T-helper 17 cell (primary cell): ENCODE measurements around the gene ZNF41. TPM values are rescaled to one million over a fixed set of nuclear protein-coding genes. Genes with fewer than 3 reads are reported as not detected.
"Not testable (repeated sequence)": the region's sequence is repeated elsewhere in the genome, so short reads cannot be mapped to it uniquely, and the experiment has no call there.

Experiments
- ATAC-seq: fragments of 150-1000 bp; cut with Tn5 transposase; 2 replicates; pipeline ENCODE4 v1.10.0; 2021; ENCODE audit warnings: mild to moderate bottlenecking, moderate library complexity
- DNase-seq, 3 donors: peaks; one replicate each; pipeline versions ENCODE4 v3.0.0 to v3.0.0-alpha.2; 2020 to 2021
- H3K9me3 ChIP-seq: one replicate; pipeline ENCODE4 v1.7.0; 2013; ENCODE audit warnings: low read length, mild to moderate bottlenecking; ENCODE audit not compliant: control insufficient read depth, poor library complexity, severe bottlenecking
- H3K27ac Mint-ChIP-seq: one replicate; pipeline ENCODE4 v1.8.0; 2022; ENCODE audit warnings: mild to moderate bottlenecking, moderate library complexity, mixed read lengths
- H3K27me3 Mint-ChIP-seq: one replicate; pipeline ENCODE4 v1.8.0; 2022; ENCODE audit warnings: mixed read lengths
- H3K36me3 Mint-ChIP-seq: one replicate; pipeline ENCODE4 v1.8.0; 2022; ENCODE audit warnings: low read depth, mixed read lengths
- H3K4me1 Mint-ChIP-seq: one replicate; pipeline ENCODE4 v1.8.0; 2022; ENCODE audit warnings: mild to moderate bottlenecking, mixed read lengths
- H3K4me3 Mint-ChIP-seq: one replicate; pipeline ENCODE4 v1.8.0; 2022; ENCODE audit warnings: mild to moderate bottlenecking, moderate library complexity, mixed read lengths
- total RNA-seq, 4 donors: library from RNA in 2 of 4; stranded (reverse) in 2 of 4; gene quantifications; one replicate each; pipeline ENCODE4 v1.2.3 and lab custom pipeline; 2022 to 2026

The ZNF41 gene
- total RNA-seq = 1 to 10 TPM; 8.4 to 8.6 TPM
- total RNA-seq (lab: John Stamatoyannopoulos, UW) = 16.1 to 32.0 reads per million in 2 donors

DNA sequence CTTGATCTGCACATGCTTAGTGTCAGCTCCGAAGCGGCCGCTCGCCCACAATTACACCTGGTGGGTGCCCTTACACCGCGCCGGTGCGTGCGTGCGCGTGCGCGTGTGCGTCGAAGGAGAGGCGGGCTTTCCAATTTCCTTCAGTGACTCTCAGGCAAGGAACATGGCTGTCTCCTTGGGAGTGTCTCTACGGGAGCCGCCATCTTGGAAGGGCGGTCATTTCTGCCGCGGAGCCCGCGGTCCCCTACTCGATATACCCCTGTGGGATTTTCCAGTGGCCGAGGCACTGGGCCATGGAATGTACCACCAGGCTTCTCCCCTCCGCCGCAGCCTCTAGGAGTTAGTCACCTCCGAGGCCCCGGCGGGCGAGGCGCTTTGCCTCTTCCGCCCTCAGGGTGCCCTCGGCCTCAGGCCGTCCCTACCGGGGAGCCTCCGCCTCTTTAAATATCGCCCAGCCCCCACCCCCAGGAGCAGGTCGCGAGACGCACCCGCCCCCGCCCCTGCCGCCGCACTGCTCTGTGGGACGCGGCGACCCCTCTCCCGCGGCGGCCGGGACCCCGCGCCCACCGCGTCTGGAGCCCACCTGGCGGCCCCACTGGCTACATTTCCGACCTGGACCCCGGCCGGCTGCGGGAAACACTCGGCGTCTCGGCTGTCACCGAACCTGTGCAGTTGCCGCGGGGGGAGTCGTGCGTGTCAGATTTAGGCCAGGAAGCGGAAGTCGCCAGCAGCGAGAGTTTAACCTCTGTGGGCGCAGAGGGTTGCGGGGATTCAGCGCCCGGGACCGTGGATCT, at the start of gene ZNF41:
Gene ZNF41, minus strand, starts transcription at position 711 of the 794 bp plus-strand sequence. CDS start 15,741 bp downstream, outside the sequence.
- no peaks in the 10 kb centered on the region for H3K36me3 Mint-ChIP-seq
- H3K4me3 Mint-ChIP-seq = peak within 1 kb of the TSS; percentile 92
- ATAC-seq = peak; percentile 85
- peak within 1 kb of the TSS; percentile 93 for H3K27ac Mint-ChIP-seq
- DNase-seq = peak; percentile 57 to 69 (median 58)
- no peaks in the 10 kb centered on the region for H3K9me3 ChIP-seq
- no peaks in the 10 kb centered on the region for H3K27me3 Mint-ChIP-seq
- peaks cover 18% of the 10 kb centered on the region for H3K4me1 Mint-ChIP-seq

DNA sequence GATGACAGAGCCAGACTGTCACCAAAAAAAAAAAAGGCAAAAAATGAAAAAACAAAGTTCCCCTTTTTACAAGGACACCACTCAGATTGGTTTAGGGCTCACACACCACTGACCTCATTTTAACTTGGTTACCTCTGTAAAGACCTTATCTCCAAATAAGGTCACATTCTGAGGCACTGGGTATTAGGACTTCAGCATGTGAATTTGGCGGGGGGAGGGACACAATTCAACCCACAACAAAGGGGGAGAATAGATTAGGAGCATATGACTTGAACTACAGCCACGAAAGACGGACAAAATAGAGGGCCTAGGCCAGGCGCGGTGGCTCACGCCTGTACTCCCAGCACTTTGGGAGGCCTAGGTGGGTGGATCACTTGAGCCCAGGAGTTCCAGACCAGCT, 47.0 kb upstream of the ZNF41 start:
- H3K4me1 Mint-ChIP-seq = no peaks in the 10 kb centered on the region
- DNase-seq = no peak
- H3K27ac Mint-ChIP-seq = no peak overlapping the region
- no peaks in the 10 kb centered on the region for H3K27me3 Mint-ChIP-seq
- no peak for ATAC-seq
- no peaks in the 10 kb centered on the region for H3K36me3 Mint-ChIP-seq
- no peak overlapping the region for H3K4me3 Mint-ChIP-seq
- H3K9me3 ChIP-seq = no peaks in the 10 kb centered on the region

DNA sequence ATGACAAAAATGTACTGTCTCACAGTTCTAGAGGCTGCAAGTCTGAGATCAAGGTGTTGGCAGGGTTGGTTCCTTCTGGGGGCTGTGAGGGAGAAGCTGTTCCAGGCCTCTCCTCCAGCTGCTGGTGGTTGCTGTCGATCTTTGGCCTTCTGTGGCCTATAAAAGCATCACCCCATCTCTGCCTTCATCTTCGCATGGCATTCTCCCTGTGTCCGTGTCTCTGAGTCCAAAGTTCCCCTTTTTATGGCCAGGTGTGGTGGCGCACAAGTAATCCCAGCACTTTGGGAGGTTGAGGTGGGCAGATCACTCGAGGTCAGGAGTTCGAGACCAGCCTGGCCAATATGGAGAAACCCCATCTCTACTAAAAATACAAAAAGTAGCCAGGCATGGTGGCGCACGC, 46.5 kb upstream of the ZNF41 start:
- ATAC-seq (no peak), DNase-seq (no peak)
- H3K9me3 ChIP-seq = no peaks in the 10 kb centered on the region
- no peaks in the 10 kb centered on the region for H3K4me1 Mint-ChIP-seq
- no peak overlapping the region for H3K4me3 Mint-ChIP-seq
- no peaks in the 10 kb centered on the region for H3K36me3 Mint-ChIP-seq
- H3K27ac Mint-ChIP-seq = no peak overlapping the region
- H3K27me3 Mint-ChIP-seq = no peaks in the 10 kb centered on the region

DNA sequence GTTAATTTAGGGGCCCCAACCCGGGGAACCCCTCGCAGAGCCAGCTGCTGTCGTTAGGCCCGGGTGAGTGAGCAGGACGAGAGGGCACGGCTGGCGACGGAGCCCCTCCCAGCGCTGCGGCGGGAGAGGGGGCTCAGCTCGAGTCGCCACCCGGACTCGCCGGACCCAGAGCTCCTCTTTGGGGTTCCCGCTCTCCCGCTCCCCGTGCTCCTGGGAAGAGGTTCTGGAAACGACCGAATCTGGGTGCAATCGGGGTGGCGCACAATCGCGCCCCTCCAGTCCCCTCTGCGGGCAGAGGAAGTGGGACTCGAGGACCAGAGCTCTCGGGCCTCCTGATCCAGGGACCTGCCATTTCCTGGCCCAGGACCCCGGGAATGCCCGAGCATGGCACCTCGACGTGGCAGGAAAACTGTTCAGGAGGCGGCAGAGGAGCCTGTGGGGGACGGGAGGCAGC, 40.7 kb upstream of the ZNF41 start:
- H3K4me3 Mint-ChIP-seq = peak overlapping the region; percentile 76
- ATAC-seq (peak; percentile 40), DNase-seq (no peak)
- no peak overlapping the region for H3K27ac Mint-ChIP-seq
- no peaks in the 10 kb centered on the region for H3K4me1 Mint-ChIP-seq
- no peaks in the 10 kb centered on the region for H3K36me3 Mint-ChIP-seq
- H3K27me3 Mint-ChIP-seq = no peaks in the 10 kb centered on the region
- no peaks in the 10 kb centered on the region for H3K9me3 ChIP-seq

DNA sequence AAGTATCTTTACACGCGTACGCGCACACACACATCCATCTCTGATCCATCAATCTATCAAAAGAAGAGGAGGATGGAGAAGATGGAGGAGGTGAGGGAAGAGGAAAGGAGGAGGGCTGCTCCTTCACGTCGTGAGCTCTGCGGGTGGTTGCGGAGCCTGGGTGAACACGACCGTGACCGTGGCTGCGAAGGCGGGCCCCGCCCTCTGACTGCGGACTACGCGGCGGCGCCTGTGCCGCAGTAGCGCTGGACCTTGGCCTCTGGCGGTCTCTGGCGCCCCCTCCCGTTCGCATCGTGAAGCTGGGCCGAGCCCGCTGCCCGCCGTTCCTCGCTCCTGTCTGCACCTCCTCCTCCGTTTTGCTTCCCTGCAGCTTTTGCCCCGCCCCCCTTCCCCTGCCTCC, 40.3 kb upstream of the ZNF41 start:
- peak; percentile 99 for ATAC-seq
- Mint-ChIP-seq H3K27me3 (no peaks in the 10 kb centered on the region), H3K4me3 (peak overlapping the region; percentile 76), H3K27ac (no peak overlapping the region), H3K36me3 (no peaks in the 10 kb centered on the region), H3K4me1 (no peaks in the 10 kb centered on the region)
- DNase-seq = peak; percentile 70 to 74 (median 71)
- H3K9me3 ChIP-seq = no peaks in the 10 kb centered on the region

DNA sequence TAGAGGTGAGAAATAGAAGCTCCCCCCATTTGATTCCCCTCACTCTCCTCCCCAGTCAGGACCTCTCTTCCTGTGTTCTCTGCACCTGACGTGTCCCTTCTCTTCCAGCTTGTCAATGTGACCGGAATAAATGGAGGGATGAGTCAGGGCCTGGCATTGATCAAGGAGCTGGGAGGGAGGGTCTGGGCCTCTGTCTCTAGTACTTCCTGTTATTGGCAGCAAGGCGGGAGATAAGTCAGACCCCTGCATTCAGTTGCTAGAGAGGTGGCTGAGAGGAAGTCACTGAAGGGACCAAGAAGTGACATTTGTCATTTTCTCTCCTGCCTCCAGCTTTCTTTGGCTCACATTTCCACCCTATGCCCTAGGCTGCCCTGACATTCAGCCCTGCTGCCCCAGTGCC, 35.1 kb upstream of the ZNF41 start:
- H3K9me3 ChIP-seq = no peaks in the 10 kb centered on the region
- ATAC-seq (no peak), DNase-seq (no peak)
- no peak overlapping the region for H3K27ac Mint-ChIP-seq
- peaks cover 10% of the 10 kb centered on the region for H3K4me1 Mint-ChIP-seq
- peaks cover 2% of the 10 kb centered on the region for H3K36me3 Mint-ChIP-seq
- H3K4me3 Mint-ChIP-seq = no peak overlapping the region
- H3K27me3 Mint-ChIP-seq = no peaks in the 10 kb centered on the region

DNA sequence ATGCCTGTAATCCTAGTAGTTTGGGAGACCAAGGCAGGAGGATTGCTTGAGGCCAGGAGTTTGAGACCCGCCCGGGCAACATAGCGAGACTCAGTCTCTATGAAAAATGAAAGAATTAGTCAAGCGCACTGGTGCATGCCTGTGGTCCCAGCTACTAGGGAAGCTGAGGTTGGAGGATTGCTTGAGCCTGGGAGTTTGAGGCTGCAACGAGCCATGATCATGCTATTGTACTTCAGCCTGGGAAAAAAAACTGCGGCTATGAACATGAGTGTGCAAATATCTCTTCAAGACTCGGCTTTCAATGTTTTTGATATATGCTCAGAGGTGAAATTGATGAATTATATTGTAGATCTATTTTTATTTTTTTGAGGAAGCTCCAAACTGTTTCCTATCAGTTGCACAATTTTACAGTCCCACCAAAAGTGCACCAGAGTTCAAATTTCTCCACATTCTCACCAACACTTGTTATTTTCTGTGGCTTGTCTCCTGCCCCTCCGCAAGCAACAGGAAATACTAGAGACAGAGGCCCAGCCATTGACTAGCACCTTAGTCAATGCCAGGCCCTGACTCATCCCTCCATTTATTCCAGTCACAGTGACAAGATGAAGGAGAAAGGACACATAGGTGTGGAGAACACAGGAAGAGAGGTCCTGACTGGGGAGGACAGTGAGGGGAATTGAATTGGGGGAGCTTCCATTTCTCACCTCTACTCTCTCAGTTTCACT, 33.1 kb upstream of the ZNF41 start:
- DNase-seq (no peak), ATAC-seq (no peak)

DNA sequence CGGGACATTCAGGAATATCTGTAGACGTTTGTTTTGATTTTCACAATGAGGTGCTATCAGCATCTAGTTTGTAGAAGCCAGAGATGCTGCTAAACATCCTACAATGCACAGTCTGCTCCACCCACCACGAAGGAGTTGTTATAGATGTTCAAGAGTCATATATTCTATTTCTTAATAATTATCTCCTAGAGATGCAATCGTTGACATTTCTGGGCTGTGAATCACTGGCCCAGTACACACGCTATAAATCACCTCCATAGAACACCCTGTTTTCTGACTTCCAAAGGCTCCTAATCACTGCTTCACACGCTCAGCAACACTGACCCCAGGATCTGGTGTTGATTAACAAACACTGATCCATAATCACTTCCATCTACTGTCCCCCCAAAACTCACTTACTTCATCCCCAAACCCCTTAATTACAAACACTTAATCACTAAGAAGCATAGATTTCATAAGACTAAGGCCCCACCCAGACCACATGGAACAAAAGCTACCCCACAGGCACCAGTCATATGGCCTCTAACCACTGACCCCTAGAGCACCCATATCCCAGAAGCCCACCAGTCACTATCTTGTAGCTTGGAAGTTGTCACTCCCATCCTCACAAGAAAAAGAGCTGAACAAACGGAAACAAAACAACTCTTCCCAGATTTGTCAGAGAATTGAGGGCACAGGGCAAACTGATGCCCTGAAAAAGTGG, 31.7 kb upstream of the ZNF41 start:
- no peak for DNase-seq
- Mint-ChIP-seq H3K36me3 (peaks cover 2% of the 10 kb centered on the region), H3K4me3 (no peak overlapping the region), H3K4me1 (peaks cover 11% of the 10 kb centered on the region), H3K27me3 (no peaks in the 10 kb centered on the region), H3K27ac (no peak overlapping the region)
- H3K9me3 ChIP-seq = no peaks in the 10 kb centered on the region
- ATAC-seq = no peak

More for the DNA sequence above, 33.1 kb upstream of the ZNF41 start:
- Mint-ChIP-seq H3K27ac (no peak overlapping the region), H3K27me3 (no peaks in the 10 kb centered on the region), H3K4me1 (peaks cover 11% of the 10 kb centered on the region), H3K36me3 (peaks cover 2% of the 10 kb centered on the region), H3K4me3 (no peak overlapping the region)
- no peaks in the 10 kb centered on the region for H3K9me3 ChIP-seq

DNA sequence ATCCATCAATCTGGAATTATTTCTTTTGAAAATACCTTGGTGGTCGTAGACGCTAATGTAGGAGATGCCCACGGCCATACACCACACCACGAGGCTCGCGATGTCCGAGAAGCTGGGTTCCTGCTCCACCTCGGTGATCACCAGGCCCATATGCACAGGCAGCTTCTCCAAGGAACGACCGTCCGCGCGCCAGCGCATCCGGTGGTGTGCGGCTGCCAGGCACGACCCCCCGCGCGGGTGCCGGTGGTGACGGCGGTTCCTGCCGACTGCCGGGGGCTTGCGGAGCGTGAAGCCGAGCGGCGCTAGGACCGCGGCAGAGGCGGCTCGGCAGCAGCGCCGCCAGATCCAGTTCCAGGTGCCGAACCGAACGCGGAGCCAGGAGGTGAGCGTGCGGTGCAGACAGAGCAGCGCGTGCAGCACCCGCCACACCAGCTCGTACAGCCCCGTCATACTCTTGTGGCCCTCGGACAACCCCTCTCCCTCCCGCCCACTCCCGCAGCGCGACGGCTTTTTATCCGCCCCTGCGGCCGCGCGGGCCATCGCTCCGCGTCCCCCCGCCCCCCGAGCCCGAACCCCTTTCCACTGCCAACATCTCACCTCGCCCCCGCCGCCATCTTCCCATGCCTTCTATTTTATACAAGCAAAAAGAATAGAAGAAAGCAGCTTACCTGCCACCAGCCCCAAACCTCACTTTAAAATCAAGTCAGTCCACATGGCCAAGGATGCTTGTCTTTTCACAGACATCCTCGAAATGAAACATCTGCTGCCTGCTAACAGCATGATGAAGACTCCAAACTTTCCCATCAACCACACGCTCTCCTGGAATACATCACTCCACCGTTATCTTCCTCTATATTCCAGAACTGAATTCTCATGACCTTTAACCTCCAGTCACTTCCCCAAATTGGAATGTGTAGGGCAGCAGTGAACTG, 30.3 kb upstream of the ZNF41 start:
- not testable (repeated sequence) for DNase-seq, H3K27me3 Mint-ChIP-seq, H3K9me3 ChIP-seq, H3K36me3 Mint-ChIP-seq
- peak overlapping the region; percentile 87 for H3K27ac Mint-ChIP-seq
- peaks cover 11% of the 10 kb centered on the region for H3K4me1 Mint-ChIP-seq
- H3K4me3 Mint-ChIP-seq = peak overlapping the region; percentile 91
- ATAC-seq = peak; percentile 84

DNA sequence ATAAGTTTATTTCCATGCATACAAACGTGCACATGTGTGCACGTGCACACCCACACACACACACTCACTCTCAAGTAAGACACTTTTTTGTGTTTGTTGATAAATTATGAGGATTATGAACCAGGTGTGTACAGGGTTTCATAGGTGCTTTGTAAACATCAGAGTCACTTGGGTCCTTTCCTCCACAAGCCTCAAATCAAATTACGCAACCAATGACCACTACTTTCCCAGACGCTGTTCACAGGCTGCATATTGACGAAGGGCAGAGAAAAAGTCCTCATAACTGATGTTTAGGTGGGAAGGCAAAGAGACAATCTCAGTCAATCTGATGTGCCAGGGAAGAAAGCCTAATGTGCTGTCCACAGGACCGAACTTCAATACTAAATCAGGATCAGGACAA, 29.4 kb upstream of the ZNF41 start:
- Mint-ChIP-seq H3K4me1 (peaks cover 11% of the 10 kb centered on the region), H3K4me3 (peak overlapping the region; percentile 47)
- H3K36me3 Mint-ChIP-seq, DNase-seq, ATAC-seq, H3K27ac Mint-ChIP-seq, H3K9me3 ChIP-seq, H3K27me3 Mint-ChIP-seq: not testable (repeated sequence)

DNA sequence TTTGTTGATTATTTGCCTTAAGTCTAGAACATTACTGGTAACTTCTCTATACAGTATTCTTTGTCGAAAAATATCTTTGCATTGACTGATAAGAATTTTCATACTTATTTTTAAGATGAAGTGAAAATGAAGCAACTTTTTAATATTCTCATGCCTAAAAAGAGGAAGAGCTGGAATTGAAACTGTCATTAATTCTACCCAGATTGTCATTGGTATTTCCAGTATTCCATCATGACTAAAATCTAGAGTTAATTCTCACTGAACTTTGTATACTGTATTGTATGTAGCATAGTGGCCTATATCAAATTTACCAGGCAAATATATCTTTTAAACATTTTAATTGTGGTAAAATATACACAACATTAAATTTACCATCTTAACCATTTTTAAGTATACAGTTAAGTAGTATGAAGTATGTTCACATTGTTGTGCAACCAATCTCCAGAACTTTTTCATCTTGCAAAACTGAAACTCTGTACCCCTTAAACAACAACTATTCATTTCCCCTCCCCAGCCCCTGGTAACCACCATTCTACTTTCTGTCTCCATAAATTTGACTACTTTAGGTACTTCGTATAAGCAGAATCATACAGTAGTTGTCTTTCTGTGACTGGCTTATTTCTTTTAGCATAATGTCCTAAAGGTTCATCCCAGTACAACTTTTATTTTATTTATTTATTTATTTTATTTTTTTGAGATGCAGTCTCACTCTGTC, 24.3 kb upstream of the ZNF41 start:
- ATAC-seq (no peak), DNase-seq (no peak)
- Mint-ChIP-seq H3K4me1 (no peaks in the 10 kb centered on the region), H3K4me3 (no peak overlapping the region), H3K27ac (no peak overlapping the region), H3K27me3 (no peaks in the 10 kb centered on the region), H3K36me3 (no peaks in the 10 kb centered on the region)
- no peaks in the 10 kb centered on the region for H3K9me3 ChIP-seq

DNA sequence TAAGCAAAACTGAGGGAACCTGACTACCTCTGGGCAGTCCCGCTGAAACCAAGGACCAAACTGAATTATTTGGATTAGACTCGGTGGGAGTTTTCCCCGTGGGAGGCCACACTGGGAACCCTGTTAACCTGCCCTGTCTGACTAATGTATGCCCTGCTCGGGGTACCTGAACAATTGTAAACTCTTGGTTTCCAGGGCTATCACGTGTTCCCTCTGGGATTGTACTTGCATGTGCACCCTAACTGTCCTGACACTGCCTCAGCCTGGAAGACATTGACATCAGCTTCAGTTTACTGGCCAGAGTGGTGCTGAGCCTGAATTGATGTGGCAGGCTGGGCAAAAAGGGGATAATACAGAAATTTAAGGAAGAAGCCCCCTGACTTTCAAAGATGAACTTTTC, 20.1 kb upstream of the ZNF41 start:
- DNase-seq (no peak), ATAC-seq (no peak)
- H3K4me3 Mint-ChIP-seq = no peak overlapping the region
- H3K36me3 Mint-ChIP-seq = no peaks in the 10 kb centered on the region
- H3K27me3 Mint-ChIP-seq = no peaks in the 10 kb centered on the region
- H3K9me3 ChIP-seq = no peaks in the 10 kb centered on the region
- no peaks in the 10 kb centered on the region for H3K4me1 Mint-ChIP-seq
- no peak overlapping the region for H3K27ac Mint-ChIP-seq
